Measurements from ENCODE around the gene CDH5. TPM values are rescaled to one million over a fixed set of nuclear protein-coding genes. Genes with fewer than 3 reads are reported as not detected.

Gene CDH5
- total RNA-seq, 4 donors from 2014 or later, result 6.0 to 18.1 (median 6.8) TPM

DNA sequence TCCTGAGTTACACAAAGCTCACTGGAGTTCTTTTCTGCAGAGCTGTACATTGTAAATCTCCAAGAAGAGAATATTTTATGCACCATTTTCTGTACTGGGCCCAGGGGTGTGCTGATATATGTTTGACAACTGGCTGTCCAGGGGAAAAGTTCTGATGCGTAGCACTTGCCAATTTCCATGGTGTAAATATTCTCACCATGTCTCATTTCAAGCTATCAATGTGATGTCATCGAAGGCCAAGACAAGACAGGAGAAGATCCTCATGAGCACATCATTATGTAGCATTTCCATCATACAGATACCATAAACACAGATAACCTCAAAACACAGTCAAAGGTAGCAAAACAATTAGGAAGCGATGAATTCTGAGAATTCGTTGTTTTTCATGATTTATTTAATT, 18.9 kb downstream of the CDH5 start:
- in situ Hi-C loops (cut with MboI; ENCODE audit: low pct_ligation_motif_present in 1 of 4, low pct_unique_long_range_greater_than_20kb in 1 of 4, low sequenced_read_pairs in 3 of 4) (no loop called here), intact Hi-C loops (cut with DNase I; ENCODE audit: low total_unique reads) (no loop called here)
- Histone ChIP-seq H3K27ac (no peak overlapping the region), H3K4me3 (no peak overlapping the region), H3K27me3 (no peaks in the 10 kb centered on the region), H3K9me3 (no peaks in the 10 kb centered on the region), H3K4me1 (no peaks in the 10 kb centered on the region), H3K36me3 (no peaks in the 10 kb centered on the region)
- TF ChIP-seq POLR2AphosphoS5 (IDR thresholded peaks at IDR 0.05), result no peak
- no peak for TF ChIP-seq POLR2A (IDR thresholded peaks at IDR 0.05)
- TF ChIP-seq EP300 (IDR thresholded peaks at IDR 0.05; ENCODE audit: low read depth), result no peak
- TF ChIP-seq, protein P1, sequence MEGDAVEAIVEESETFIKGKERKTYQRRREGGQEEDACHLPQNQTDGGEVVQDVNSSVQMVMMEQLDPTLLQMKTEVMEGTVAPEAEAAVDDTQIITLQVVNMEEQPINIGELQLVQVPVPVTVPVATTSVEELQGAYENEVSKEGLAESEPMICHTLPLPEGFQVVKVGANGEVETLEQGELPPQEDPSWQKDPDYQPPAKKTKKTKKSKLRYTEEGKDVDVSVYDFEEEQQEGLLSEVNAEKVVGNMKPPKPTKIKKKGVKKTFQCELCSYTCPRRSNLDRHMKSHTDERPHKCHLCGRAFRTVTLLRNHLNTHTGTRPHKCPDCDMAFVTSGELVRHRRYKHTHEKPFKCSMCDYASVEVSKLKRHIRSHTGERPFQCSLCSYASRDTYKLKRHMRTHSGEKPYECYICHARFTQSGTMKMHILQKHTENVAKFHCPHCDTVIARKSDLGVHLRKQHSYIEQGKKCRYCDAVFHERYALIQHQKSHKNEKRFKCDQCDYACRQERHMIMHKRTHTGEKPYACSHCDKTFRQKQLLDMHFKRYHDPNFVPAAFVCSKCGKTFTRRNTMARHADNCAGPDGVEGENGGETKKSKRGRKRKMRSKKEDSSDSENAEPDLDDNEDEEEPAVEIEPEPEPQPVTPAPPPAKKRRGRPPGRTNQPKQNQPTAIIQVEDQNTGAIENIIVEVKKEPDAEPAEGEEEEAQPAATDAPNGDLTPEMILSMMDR (IDR thresholded peaks at IDR 0.05), result no peak
- WGBS, 2 donors (ENCODE audit: low coverage in 1 of 2), result 91 to 100% methylated on average over 4 of the region's 4 CpGs
- DNase-seq, result no peak

DNA sequence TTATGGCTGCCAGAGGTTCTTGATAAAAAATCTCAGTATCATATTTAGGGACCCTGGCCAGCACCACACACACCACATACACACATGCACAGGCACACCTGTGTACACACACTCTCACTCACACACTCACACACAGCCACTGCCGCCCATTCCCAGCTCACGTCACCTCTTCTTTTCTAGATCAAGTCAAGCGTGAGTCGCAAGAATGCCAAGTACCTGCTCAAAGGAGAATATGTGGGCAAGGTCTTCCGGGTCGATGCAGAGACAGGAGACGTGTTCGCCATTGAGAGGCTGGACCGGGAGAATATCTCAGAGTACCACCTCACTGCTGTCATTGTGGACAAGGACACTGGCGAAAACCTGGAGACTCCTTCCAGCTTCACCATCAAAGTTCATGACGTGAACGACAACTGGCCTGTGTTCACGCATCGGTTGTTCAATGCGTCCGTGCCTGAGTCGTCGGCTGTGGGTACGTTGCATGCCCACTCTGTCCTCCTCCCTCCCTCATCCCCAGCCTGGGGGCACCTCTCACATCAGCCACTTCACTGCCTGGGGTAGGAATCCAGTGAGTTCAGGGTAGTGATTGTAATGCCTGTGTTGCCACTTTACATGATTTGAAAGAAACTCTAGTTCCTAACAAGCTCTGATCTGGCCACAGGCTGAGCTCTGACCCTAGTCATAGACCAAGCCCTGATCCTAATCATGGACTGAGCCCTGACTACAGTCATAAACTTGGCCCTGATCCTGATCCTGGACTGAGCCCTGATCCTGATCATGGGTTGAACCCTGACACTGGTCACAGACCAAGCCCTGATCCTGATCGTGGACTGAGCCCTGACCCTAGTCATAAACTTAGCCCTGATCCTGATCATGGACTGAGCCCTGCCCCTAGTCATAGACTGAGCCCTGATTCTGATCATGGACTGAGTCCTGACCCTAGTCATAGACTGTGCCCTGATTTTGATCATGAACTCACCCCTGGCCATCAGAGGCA, 20.4 kb downstream of the CDH5 start:
- TF ChIP-seq POLR2AphosphoS5 (IDR thresholded peaks at IDR 0.05), result no peak
- TF ChIP-seq EP300 (IDR thresholded peaks at IDR 0.05; ENCODE audit: low read depth), result no peak
- TF ChIP-seq, protein P1 (IDR thresholded peaks at IDR 0.05), result no peak
- no peak for TF ChIP-seq POLR2A (IDR thresholded peaks at IDR 0.05)
- in situ Hi-C loops (cut with MboI; ENCODE audit: low pct_ligation_motif_present in 1 of 4, low pct_unique_long_range_greater_than_20kb in 1 of 4, low sequenced_read_pairs in 3 of 4) (no loop called here), intact Hi-C loops (cut with DNase I; ENCODE audit: low total_unique reads) (no loop called here)
- Histone ChIP-seq H3K27me3 (no peaks in the 10 kb centered on the region), H3K4me1 (no peaks in the 10 kb centered on the region), H3K27ac (no peak overlapping the region), H3K36me3 (no peaks in the 10 kb centered on the region), H3K9me3 (no peaks in the 10 kb centered on the region), H3K4me3 (no peak overlapping the region)
- DNase-seq, result no peak
- 91 to 100% methylated on average over 3 to 20 of the region's 20 CpGs for WGBS, 2 donors (ENCODE audit: low coverage in 1 of 2)

DNA sequence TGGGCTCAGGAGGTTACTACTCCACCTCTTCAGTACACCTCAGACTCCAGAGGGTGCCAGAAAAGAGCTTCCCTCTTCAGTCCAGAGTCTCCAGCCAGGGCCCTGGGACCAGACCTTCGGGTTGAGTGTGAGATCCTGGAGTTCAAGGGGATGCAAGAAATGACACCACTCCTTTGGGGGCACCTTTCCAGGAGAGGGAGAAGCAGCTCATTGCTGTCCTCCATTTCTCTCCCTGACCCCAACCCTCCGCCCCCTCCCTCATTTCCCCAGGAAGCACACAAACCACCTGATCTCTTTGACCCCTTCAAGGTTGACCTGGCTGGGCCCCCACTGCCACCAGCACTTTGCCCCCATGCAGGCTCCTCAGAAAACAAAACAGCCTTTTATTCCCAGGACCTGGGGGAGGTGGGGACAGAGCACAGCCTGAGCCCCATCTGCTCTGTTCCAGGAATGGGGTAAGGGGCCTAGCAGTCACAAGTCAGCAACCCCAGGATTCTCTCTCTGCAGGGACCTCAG, 21.4 kb downstream of the CDH5 start:
- in situ Hi-C loops (cut with MboI; ENCODE audit: low pct_ligation_motif_present in 1 of 4, low pct_unique_long_range_greater_than_20kb in 1 of 4, low sequenced_read_pairs in 3 of 4) (no loop called here), intact Hi-C loops (cut with DNase I; ENCODE audit: low total_unique reads) (no loop called here)
- no peak overlapping the region for H3K4me3 ChIP-seq
- DNase-seq, result no peak
- H3K9me3 ChIP-seq, result no peaks in the 10 kb centered on the region
- H3K27me3 ChIP-seq, result no peaks in the 10 kb centered on the region
- TF ChIP-seq, protein P1 (IDR thresholded peaks at IDR 0.05), result no peak
- TF ChIP-seq POLR2AphosphoS5 (IDR thresholded peaks at IDR 0.05) (no peak), EP300 (IDR thresholded peaks at IDR 0.05; ENCODE audit: low read depth) (no peak), POLR2A (IDR thresholded peaks at IDR 0.05) (no peak)
- H3K4me1 ChIP-seq, result no peaks in the 10 kb centered on the region
- H3K36me3 ChIP-seq, result no peaks in the 10 kb centered on the region
- WGBS, 2 donors (ENCODE audit: low coverage in 1 of 2), result 82 to 100% methylated on average over 1 to 2 of the region's 2 CpGs
- no peak overlapping the region for H3K27ac ChIP-seq

DNA sequence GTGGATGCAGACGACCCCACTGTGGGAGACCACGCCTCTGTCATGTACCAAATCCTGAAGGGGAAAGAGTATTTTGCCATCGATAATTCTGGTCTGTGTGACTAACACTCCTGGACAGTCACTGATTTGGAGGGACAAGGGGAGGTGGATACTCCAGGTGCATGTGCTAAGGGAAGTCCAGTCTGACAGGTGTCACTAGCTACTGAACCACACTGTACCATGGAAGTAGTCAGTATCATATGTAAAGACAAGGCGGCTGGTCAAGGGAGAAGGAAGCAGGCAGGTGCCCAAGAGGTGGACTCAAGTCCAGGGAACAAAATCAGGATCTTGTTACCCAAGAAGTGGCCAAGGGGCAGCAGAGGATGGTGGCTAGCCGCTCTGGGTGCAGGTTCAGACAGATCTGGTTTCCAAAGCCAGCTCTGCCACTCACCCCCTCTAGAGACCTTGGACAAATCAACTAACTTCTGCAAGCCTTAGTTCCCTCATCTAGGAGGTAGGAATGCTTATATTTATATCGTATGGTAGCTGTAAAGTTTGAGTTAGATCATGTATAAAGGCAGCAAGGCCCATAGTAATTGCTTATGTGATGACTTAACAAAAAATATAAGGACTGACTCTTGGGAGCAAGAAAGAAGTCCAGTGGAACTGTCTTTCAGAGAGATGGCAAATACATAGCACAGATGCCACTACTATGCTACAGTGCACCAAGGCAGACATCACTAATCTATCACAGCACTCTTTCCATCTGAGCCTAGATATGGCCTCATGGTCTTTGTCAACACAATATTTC, 22.1 kb downstream of the CDH5 start:
- no peak overlapping the region for H3K4me3 ChIP-seq
- H3K27ac ChIP-seq, result no peak overlapping the region
- no peaks in the 10 kb centered on the region for H3K27me3 ChIP-seq
- in situ Hi-C loops (cut with MboI; ENCODE audit: low pct_ligation_motif_present in 1 of 4, low pct_unique_long_range_greater_than_20kb in 1 of 4, low sequenced_read_pairs in 3 of 4) (no loop called here), intact Hi-C loops (cut with DNase I; ENCODE audit: low total_unique reads) (no loop called here)
- TF ChIP-seq POLR2AphosphoS5 (IDR thresholded peaks at IDR 0.05) (no peak), EP300 (IDR thresholded peaks at IDR 0.05; ENCODE audit: low read depth) (no peak), POLR2A (IDR thresholded peaks at IDR 0.05) (no peak)
- TF ChIP-seq, protein P1 (IDR thresholded peaks at IDR 0.05), result no peak
- no peak for DNase-seq
- H3K4me1 ChIP-seq, result no peaks in the 10 kb centered on the region
- H3K36me3 ChIP-seq, result no peaks in the 10 kb centered on the region
- H3K9me3 ChIP-seq, result no peaks in the 10 kb centered on the region
- WGBS, 2 donors (ENCODE audit: low coverage in 1 of 2), result 78 to 80% methylated on average over 4 to 6 of the region's 6 CpGs

Measured in transverse colon (tissue), 4 donors.